Anterior cingulate cortex (tissue), 58 donors: ENCODE measurements around the gene LTBP1.
"Not testable (repeated sequence)": the region's sequence is repeated elsewhere in the genome, so short reads cannot be mapped to it uniquely, and the experiment has no call there.

Experiments
- DNase-seq, 58 donors: peaks; one replicate each; lab custom pipeline; 2025; lab: John Stamatoyannopoulos, UW

Gene LTBP1

GRCh38 chr2:33426666-33427231 lies 480.0 kb downstream of the LTBP1 start:
- peak in 1 of 58 donors; percentile 20 for DNase-seq

- DNase-seq: no peak
Measured at GRCh38 chr2:33430077-33430476, 483.3 kb downstream of the LTBP1 start.

- no peak for DNase-seq
Measured at GRCh38 chr2:33430856-33431255, 484.1 kb downstream of the LTBP1 start.

GRCh38 chr2:33432871-33433270 lies 486.1 kb downstream of the LTBP1 start:
- no peak for DNase-seq

- no peak for DNase-seq
Measured at GRCh38 chr2:33433279-33434235, 486.8 kb downstream of the LTBP1 start.

- no peak for DNase-seq
Measured at GRCh38 chr2:33435518-33435917, 488.8 kb downstream of the LTBP1 start.

- no peak for DNase-seq
Measured at GRCh38 chr2:33436083-33436482, 489.3 kb downstream of the LTBP1 start.

GRCh38 chr2:33437297-33437696 lies 490.5 kb downstream of the LTBP1 start:
- DNase-seq: no peak

- DNase-seq: no peak
Measured at GRCh38 chr2:33437815-33438214, 491.1 kb downstream of the LTBP1 start.

GRCh38 chr2:33441235-33441810 lies 494.6 kb downstream of the LTBP1 start:
- peak in 49 of 58 donors; percentile 1 to 85 (median 39) for DNase-seq

- not testable (repeated sequence) for DNase-seq
Measured at GRCh38 chr2:33442052-33442451, 495.3 kb downstream of the LTBP1 start.

GRCh38 chr2:33442528-33443079 lies 495.9 kb downstream of the LTBP1 start:
- peak in 13 of 58 donors; percentile 3 to 56 (median 17) for DNase-seq

- DNase-seq: no peak
Measured at GRCh38 chr2:33443274-33443829, 496.6 kb downstream of the LTBP1 start.

GRCh38 chr2:33444967-33445366 lies 498.2 kb downstream of the LTBP1 start:
- DNase-seq: no peak

- no peak for DNase-seq
Measured at GRCh38 chr2:33448220-33448899, 501.6 kb downstream of the LTBP1 start.
